GM18907 (cell line): ENCODE results near the gene SNAPC2.

ENCODE experiments used
- ATAC-seq: cut with Tn5 transposase; IDR thresholded peaks from one replicate; pipeline ENCODE4 v1.9.1; 2021; ENCODE audit warnings: mild to moderate bottlenecking, moderate library complexity; ENCODE audit not compliant: unreplicated experiment

Gene SNAPC2, protein sequence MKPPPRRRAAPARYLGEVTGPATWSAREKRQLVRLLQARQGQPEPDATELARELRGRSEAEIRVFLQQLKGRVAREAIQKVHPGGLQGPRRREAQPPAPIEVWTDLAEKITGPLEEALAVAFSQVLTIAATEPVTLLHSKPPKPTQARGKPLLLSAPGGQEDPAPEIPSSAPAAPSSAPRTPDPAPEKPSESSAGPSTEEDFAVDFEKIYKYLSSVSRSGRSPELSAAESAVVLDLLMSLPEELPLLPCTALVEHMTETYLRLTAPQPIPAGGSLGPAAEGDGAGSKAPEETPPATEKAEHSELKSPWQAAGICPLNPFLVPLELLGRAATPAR

GRCh38 chr19:7919610-7920518, at the start of gene SNAPC2:
SNAPC2 (plus strand) TSS chr19:7920338; CDS start chr19:7920367, 29 bp downstream.
- ATAC-seq, result peak; percentile 67

- no peak for ATAC-seq
Measured at GRCh38 chr19:7870571-7871436, 49.3 kb upstream of the SNAPC2 start.

DNA sequence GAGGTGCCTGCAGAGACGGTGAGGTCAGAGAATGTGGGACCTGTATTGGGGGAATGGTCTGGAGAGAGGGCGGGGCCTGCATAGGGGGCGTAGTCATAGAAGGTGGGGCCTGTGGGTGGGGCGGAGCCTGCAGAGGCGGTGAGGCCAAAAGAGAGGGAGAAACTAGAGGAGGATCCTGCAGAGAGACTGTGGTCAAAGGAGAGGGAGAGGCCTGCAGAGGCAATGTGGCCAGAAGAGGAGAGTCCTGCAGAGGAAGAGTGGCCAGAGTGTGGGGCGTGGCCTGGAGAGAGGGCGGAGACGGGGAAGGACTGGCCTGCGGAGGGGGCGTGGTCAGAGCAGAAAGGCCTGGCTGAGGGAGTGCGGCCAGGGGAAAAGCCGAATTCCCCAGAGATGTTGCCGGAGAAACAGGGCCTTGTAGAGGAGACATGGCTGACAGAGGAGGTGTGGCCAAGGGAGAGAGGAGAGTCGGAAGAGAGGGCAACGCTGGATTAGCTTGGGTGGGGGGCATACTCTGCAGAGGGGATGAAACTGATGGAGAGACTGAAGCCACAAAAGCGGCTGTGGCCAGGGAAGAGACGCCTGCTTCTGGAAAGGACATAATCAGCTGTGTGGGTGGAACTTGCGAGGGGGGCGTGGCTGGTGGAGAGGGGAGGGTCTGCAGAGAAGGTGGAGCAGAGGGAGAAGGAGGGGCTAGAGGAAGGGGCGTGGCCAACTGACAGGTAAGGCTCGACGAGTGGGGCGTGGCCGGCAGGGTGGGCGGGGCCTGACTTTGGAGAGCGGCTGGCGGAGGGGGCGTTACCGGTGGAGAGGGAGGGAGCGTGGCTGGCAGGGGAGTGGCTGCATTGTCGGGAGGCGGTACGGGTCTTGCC, 48.5 kb upstream of the SNAPC2 start:
- ATAC-seq, result no peak

GRCh38 chr19:7872306-7873204, 47.6 kb upstream of the SNAPC2 start:
- no peak for ATAC-seq

- ATAC-seq, result no peak
Measured at GRCh38 chr19:7873304-7874075, 46.6 kb upstream of the SNAPC2 start.

DNA sequence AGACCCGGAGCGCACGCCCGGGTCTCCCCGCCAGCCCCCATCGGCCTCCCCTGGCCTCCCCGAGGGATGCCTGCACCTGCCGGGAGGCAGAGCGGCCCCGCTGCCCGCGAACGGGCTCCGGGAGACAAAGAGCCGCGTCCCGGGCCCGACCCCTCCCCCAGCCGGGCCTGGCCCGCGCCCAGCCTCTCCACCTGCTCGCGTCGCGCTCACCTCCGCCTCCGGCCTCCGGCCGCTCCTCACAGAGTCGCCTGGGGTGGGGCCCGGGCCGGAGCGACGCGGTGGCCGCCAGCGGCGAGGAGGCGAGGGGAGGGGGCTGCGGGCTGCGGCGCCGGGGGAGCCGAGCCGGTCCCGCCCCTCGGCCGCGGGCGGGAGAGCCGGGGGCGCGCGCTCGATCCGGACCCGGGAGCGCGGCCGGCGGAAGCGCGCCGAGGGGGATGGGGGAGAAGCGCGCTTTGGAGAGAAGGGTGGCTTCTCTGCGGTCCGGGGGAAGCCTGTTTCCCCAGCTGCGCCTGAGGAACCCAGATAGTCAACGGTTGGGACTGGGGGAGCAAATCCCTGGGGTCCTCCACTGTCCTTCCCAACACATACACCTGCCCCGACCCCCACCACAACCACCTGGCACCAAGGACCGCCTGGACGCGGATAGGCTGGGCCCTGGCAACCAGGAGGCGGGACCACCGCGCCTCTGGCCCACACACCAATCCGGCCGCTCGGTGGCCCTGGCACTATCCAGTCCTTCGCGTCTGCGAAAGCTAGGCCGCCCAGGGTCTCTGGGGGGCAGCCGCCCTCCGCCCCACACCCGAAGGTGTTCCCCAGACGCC, 45.9 kb upstream of the SNAPC2 start, which contains the start of gene PRR36:
PRR36 (minus strand) TSS at position 315 of the 821 bp plus-strand sequence. CDS start 701 bp downstream, outside the sequence.
- no peak for ATAC-seq

DNA sequence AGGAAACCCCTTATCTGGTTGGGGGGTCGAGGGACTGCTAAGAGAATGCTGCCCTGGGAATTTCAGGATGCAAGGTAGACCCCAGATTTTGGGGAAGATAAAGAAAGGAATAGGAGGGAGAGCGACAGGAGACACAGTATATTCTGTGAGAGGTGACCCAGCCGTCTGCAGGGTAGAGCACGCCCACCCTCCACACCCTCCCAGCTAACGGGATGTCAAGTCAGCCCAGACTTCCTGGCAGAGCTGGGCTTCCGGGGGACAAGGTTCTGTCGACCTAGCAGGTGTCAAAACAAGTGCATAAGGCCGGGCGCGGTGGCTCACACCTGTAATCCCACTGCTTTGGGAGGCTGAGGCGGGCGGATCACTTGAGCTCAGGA, 45.3 kb upstream of the SNAPC2 start:
- no peak for ATAC-seq

GRCh38 chr19:7877249-7877836, 42.8 kb upstream of the SNAPC2 start:
- no peak for ATAC-seq

DNA sequence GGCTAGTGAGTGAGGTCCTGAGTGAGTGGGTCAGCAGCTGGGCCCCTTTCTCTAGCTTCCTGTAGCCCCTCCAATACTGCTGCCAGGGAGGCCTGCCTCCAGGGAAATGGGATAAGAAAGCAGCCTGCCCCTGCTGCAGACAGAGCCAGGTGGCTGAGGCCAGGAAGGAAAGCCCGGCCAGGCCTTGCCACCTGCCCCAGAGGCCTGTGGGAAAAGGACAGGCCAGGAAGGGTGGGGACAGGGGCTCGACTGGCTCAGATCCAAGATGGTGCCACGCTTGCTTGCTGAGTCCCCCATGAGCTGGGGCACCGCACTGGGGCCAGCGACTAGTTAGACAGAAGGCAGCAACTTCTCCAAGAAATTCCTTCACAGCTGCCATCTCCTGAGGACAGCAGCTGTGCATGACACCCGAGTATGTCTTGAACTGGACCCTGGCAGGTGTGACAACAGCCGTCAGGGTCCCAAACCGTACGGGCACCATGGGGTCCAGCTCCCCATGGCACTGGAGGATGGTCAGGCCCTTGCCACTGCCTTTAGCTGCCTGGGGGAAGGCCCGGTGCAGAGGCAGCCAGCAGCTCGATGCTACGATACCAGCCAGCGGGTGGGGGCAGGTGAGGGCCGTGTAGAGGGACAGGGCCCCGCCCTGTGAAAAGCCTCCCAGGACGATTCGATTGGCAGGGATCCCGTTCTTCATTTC, 40.9 kb upstream of the SNAPC2 start:
- ATAC-seq, result no peak

DNA sequence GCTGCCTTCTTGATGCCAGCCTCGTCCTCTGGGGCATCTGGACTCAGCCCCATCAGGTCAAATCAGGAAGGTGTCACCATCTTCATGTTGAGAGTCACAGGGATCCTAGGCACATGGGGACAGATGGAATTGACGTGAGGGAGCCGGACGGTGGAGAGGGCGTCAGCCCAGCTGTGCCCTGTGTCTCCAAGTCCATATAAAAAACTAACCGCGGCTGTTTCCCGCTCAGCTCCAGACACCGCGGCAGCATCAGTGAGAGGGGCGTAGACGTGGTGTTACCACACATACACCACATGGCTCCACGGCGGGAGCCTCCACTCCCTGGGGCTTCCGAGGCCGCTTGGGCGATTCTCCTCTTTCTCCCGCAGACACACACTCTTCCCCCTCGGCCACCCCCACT, 40.3 kb upstream of the SNAPC2 start:
- ATAC-seq, result no peak

- no peak for ATAC-seq
Measured at GRCh38 chr19:7881910-7882309, 38.2 kb upstream of the SNAPC2 start.

GRCh38 chr19:7883105-7883504, 37.0 kb upstream of the SNAPC2 start:
- ATAC-seq, result no peak

DNA sequence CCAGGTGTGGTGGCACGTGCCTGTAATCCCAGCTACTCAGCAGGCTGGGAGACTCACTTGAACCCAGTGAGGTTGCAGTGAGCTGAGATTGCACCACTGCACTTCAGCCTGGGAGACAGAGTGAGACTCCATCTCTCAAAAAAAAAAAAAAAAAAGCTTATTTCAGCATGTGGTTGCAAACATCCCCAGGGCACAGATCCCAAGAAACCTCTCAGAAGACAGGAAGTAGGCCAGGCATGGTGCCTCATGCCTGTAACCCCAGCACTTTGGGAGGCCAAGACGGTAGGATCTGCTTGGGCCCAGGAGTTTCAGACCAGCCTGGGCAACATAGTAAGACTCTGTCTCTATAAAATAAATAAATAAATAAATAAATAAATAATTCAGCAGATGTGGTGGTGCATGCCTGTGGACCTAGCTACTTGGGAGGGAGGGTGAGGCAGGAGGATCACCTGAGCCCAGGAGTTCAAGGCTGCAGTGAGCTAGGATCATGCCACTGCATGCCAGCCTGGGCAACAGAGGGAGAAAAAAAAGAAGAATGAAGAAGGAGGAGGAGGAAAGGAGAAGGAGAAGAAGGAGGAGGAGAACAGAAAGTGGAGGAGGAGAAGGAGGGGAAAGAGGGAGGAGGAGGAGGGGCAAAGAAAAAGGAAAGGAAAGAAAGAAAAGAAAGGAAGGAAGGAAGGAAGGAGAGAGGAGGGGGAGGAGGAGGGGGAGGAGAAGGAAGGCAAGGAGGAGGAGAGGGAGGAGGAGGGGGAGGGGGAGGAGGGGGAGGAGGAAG, 36.2 kb upstream of the SNAPC2 start:
- no peak for ATAC-seq

GRCh38 chr19:7885818-7886217, 34.3 kb upstream of the SNAPC2 start:
- ATAC-seq, result no peak

DNA sequence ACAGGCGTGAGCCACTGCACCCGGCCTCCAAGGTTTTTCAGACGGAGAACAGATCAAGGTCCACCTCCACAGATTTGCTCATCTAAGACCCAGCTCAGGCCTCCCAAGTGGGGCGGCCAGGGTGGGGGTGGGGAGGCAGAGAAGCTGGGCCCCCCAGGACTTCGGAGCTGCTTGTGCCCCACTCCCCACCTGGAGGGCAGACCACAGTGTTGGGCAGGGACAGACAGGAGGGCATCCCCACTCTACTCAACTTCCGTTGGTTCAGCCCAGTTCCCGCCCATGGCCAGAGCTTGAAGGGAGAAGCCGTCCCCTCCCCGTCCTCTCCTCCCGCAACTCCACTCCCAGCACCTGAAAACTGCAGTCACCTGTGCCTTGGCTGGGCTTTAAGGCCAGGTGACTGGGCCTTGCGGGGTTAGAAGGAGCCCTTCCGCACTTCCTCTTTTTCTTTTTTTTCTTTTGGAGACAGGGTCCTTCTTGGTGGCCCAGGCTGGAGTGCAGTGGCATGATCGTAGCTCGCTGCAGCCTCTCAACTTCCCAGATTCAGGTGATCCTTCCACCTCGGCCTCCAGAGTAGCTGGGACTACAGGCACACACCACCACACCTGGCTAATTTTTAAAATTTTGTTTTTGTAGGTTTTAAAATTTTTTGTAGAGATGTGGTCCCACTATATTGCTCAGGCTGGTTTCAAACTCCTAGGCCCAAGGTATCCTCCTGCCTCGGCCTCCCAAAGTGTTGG, 32.6 kb upstream of the SNAPC2 start:
- ATAC-seq, result no peak
